ENCODE measurements around the gene AKR1A1.
"Not testable (repeated sequence)": the region's sequence is repeated elsewhere in the genome, so short reads cannot be mapped to it uniquely, and the experiment has no call there.

The AKR1A1 gene

DNA sequence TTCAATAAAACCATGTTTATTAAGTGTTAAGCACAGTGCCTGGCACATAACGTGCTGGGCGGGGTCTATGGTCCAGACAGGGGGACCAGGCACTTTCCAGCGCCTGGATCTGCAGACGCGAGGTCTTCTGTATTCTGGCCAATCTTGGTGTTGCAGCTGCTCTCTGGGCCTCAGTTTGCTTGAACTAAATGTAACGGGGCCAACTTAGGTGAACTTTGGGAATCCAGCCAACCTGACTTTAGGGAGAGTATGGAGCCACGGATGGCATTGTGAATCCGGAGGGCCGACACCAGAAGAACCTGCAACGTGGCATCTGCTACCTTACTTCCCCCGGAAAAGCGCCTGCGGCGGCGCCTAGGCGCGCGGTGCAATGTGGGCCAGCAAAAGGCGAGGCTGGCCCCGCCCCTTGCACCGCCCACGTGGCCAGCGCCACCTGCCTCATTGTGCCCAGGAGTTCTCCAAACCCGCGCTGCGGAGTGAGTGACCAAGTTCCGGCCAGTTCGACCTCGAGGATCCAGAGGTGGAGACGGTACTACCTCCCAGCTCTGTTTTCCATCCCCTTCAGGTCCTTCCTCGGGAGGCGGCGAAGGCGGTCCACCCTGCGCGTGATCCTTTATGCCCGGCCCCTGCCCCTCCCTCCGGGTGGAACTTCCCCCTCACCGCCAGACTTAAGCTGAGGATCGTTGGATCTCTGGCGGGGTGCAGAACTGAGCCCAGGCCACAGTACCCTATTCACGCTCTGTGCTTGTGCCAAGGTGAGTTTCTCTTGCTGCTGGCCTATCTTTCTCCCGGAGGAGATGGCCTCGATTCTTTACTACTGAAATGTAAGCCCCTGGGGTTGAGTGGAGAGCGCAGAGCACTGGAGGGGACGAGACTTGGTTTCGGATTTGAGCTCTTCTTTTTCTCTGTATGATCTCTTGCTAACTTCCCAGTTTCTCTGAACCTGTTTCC, at the start of gene AKR1A1:
Gene AKR1A1, plus strand, starts transcription at position 426 of the 951 bp plus-strand sequence. CDS start 10,969 bp downstream, outside the sequence.
- DNase-seq: peak; percentile 88

DNA sequence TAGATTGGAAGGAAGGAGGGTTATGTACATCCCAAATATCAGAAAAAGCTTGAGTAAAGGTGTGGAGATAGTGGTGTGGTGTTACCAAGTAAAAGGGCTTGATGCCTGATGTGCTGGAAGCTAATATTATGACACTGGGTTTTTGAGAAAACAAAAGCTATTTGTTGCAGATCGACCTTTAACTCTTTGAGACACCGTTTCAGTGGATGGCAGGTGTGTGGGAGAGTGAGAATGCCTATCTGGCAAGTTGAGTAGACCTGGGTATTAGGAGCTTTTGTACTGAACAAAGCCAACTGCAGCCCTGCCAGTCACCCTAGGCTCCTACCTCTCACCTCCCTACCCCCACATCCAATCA, 49.1 kb upstream of the AKR1A1 start:
- DNase-seq: no peak

DNA sequence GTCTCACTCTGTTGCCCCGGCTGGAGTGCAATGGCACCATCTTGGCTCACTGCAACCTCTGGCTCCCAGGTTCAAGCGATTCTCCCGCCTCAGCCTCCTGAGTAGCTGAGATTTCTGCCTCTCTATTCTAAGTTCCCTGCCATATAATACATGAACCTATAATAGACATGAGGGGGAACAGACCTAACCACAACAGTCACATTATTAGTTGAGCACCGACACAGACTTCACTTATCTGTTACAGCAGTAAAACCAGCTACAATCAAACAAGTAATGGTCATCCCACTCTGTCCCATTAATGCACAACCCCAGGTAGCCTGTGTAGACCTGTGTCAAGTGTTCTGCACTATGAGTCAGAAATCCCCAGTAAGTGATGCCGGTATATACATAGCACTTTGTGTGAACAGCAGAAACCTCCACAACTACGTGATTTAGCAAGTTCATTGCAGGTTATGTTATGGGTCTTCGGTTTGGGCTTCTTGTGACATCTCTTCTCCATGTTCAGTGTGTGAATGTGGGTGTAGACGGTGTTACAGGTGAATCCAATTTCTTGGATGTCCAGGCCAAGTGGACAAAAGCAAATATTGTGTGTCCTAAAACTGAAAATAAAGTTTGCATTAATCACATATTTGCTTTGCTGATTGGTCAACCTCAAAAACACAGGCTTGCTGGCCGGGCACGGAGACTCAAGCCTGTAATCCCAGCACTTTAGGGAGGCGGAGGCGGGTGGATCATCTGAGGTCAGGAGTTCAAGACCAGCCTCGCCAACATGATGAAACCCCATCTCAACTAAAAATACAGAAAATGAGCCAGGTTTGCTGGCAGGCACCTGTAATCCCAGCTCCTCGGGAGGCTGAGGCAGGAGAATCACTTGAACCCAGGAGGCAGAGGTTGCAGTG, 46.9 kb upstream of the AKR1A1 start:
- no peak for DNase-seq

DNA sequence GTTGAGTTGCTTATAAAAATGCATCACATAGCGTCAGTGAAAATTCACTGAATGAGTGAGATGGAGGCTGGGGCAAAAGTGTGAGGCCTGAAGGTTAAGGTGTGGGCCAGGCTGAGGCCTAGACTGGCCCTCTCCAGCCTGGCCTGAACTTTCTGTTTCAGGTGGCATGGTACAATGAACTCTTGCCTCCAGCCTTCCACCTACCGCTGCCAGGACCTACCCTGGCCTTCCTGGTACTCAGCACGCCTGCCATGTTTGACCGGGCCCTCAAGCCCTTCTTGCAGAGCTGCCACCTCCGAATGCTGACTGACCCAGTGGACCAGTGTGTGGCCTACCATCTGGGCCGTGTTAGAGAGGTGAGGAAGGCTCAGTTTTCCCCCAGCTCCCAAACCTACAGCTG, 43.4 kb upstream of the AKR1A1 start:
- no peak for DNase-seq

DNA sequence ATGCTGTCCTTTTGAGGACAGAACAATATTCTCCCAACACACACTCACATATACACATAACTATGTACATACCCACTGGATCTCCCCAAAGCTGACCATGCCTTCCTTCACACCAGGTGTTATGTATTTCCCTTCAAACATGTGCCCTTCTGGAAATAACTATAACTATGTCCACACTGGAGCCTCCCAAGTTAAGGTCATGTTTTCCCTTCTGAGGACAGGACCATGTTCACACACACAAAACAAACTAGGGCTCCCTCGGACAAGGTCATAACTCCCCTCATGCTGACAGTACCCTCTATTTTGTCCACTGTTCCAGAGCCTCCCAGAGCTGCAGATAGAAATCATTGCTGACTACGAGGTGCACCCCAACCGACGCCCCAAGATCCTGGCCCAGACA, 42.7 kb upstream of the AKR1A1 start:
- DNase-seq: no peak

DNA sequence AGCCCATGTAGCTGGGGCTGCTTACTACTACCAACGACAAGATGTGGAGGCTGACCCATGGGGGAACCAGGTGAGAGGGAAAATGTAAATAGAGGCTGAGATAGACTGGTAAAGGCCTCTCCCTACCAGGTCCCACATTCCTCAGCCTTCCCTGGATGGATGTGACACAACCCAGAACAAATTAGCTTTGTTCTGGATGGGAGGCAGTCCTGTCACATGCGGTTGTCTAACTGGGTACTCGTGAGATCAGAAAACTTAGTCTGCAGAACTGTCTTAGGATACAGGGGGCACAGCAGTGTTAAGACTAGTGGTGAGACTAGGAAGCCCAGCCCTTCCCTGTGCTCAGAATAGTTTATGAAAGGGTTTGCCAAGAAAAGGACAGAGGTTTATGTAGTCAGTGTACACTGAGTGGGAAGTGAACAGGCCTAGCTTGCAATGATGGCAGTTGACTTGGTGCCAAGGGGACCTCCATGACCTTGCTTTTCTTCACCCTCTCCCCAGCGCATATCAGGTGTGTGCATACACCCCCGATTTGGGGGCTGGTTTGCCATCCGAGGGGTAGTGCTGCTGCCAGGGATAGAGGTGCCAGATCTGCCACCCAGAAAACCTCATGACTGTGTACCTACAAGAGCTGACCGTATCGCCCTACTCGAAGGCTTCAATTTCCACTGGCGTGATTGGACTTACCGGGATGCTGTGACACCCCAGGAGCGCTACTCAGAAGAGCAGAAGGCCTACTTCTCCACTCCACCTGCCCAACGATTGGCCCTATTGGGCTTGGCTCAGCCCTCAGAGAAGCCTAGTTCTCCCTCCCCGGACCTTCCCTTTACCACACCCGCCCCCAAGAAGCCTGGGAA, 42.1 kb upstream of the AKR1A1 start:
- DNase-seq: no peak

DNA sequence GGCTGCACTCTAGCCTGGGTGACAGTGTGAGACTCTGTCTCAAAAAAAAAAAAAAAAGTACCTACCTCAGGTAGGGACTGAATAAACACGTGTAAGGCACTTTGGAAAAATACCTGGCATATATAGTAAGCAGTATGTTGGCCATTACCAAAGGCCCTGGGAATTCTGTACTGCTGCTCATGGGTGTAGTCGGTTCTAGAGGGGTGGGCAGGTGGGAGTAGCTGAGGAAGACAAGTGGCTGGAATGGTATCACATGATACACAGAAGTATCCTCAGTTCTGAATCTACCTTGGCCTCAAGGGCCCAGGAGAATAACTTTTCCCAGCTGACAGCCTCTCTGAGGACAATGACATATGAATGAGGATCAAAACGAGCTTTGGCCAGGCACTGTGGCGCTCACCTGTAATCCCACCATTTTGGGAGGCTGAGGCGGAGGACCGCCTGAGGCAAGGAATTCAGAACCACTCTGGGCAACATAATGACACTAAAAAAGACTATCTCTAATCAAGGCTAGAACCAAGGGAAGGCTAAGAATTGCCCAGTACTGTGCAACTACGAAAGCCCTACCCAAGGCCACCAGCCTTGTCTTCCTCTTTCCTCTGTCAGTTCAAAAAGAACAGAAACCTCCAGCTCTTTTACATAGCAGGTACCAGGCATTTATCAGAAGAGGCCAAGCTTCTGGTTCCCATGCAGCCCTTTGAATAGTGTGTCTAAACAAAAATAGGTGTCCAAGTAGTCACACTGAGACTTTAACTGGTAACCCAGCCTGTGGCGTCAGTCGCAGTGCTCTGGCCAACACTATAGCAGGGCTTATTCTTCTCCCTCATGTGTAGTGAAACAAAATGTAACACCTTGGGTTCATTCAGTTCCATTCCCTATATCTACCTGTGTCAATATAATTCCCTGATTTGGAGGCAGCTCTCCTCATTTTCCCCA, 40.3 kb upstream of the AKR1A1 start:
- DNase-seq: no peak

DNA sequence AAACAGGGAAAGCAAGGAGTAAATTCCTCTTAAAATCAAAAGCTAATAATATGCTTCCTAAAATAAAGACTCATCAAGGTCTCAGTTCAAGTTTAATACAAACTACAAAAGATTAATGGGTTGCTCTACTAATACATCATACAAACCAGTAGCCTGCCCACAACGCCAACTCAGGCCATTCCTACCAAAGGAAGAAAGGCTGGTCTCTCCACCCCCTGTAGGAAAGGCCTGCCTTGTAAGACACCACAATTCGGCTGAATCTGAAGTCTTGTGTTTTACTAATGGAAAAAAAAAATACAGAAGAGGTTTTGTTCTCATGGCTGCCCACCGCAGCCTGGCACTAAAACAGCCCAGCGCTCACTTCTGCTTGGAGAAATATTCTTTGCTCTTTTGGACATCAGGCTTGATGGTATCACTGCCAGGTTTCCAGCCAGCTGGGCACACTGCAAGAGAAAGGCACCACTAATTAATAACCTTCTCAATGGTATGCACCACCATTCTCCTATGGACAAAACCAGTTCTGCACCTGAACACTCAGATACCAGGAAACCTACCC, 39.6 kb upstream of the AKR1A1 start:
- no peak for DNase-seq

DNA sequence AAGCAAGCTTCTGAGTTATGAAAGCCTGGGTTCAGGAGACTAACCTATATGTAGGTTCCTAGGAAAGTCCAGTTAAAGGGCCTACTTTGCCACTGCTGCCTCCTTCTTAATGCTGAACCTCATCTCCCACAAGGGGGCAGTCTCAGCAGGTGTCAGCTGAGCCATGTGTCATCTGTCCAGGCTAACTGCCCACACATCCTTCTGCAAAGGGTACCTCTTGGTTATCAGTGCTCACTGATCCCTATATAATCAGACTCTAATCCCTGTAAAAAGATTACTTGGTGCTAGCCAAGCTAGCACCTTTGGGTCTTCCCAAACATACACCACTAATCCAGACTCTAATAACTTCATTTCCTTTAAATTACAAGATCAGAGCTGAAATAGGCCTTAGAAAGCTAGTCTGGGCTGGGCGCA, 38.0 kb upstream of the AKR1A1 start:
- peak; percentile 47 for DNase-seq

DNA sequence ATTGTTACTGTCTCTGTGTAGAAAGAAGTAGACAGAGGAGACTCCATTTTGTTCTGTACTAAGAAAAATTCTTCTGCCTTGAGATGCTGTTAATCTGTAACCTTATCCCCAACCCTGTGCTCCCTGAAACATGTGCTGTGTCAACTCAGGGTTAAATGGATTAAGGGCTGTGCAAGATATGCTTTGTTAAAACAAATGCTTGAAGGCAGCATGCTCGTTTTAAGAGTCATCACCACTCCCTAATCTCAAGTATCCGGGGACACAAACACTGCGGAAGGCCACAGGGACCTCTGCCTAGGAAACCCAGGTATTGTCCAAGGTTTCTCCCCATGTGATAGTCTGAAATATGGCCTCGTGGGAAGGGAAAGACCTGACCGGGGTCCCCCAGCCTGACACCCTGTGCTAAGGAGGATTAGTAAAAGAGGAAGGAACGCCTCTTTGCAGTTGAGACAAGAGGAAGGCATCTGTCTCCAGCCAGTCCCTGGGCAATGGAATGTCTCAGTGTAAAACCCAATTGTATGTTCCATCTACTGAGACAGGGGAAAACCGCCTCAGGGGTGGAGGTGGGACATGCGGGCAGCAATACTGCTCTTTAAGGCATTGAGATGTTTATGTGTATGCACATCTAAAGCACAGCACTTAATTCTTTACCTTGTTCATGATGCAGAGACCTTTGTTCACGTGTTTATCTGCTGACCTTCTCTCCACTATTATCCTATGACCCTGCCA, 36.9 kb upstream of the AKR1A1 start:
- DNase-seq: not testable (repeated sequence)

DNA sequence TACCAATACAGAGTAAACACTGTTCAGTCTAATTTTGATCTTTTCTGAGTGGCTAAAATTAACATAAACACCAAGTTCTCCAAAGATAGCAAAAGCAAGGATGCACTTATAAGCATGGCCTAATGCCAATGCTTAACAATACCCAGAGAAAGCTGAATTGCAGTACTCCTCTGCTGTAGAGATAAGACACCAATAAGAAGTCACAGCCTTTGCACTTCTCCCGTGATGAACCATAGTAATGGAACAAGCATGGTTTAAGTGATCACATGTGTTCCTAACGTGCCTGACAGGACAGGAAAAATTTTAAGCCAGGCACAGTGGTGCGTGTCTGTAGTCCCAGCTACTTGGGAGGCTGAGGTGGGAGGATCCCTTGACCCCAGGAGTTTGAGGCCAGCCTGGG, 34.6 kb upstream of the AKR1A1 start:
- DNase-seq: no peak

DNA sequence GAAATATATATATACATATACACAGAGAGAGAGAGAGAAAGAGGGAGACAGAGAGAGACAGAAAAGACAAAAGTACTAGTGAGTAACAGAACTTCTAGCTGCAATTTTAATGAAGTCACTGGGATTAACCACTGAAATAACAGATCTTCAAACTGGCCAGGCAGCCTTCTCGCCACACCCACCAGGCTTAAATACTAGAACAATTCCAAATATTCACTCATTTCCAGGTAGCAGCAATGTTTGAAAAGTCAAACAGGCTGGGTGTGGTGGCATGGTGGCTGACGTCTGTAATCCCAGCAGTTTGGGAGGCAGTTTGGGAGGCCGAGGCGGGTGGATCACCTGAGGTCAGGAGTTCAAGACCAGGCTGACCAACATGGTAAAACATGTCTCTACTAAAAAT, 34.2 kb upstream of the AKR1A1 start:
- DNase-seq: no peak

DNA sequence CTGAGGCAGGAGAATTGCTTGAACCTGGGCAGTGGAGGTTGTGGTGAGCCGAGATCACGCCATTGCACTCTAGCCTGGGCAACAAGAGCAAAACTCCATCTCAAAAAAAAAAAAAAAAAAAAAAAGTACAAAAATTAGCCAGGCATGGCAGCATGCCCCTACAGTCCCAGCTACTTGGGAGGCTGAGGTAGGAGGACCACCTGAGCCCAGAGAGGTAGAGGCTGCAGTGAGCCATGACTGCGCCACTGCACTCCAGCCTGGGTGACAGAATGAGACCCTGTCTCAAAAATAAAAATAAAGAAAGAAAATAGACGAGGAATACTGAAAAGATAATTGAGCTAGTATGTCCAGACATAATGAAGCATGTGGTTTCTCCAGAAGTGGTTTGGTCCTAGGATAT, 32.3 kb upstream of the AKR1A1 start:
- DNase-seq: not testable (repeated sequence)

DNA sequence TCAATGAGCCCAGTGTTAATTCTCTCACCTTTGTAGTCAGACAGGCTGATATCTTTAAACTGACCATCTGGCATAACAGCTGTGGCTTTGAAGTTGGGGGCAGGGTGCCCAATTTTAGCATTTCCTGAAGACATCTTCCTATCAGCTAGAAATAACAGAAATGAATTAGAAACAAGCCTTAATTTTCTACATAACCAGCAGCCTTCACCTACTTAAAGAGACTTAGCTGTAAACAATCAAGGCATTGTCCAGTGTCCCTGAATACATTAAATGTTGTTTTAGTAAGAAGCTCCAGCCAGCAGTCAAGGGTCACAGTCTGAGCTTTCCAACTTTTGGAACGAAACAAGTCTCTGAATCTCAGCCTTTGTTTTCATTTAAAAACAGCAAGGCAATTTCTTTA, 31.7 kb upstream of the AKR1A1 start:
- no peak for DNase-seq

DNA sequence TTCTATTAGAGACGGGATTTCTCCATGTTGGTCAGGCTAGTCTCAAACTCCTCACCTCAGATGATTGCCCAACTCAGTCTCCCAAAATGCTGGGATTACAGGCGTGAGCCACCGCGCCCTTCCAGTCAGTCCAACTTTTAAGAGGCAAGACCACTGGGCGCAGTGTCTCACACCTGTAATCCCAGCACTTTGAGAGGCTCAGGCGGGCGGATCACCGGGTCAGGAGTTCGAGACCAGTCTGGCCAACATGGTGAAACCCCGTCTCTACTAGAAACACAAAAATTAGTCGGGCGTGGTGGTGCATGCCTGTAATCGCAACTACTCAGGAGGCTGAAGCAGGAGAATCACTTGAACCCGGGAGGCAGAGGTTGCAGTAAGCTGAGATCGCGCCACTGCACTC, 30.9 kb upstream of the AKR1A1 start:
- not testable (repeated sequence) for DNase-seq

DNA sequence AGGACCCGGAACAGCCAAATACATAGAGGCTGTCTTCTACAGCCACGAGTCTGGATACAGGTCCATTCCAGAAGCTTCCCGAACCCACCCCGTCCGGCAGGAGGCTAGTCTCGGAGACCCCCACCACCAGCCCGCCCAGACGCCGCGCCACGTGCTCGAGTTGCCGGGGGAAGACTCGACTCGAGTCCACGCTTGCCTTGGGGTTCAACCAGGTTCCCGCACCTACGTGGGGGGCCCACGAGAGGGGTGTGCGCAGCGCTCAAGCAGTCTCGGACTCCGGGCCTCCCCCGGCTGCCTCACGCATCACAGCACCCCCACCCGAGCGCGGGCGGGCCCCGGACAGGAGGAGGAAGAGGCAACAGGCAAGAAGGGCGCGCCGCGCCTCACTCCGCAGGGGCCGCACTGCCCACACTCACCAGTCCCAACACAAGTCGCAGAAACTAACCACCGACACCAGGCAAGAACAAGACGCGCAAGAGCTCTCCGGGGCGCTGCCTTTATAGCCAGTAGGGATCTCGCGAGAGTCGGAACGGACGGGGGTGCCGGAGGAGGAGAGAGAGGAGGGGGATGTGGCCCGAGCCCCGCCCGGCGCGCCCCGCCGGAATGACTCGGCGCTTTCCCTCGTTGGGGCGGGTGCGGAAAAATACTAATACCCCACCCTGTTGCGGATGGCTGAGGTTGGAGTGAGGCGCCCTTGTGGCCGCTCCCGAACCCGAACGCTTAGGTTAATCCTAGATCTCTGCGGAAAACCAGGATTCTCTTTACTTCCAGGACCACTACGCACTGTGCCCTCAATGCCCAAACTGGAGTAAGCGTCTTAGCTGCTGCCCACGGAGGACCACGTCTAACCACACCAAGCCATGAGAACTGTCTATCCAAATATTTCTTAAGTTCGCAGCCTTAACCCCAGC, 29.0 kb upstream of the AKR1A1 start, which contains the start of gene PRDX1:
Gene PRDX1, minus strand, starts transcription at position 472 of the 911 bp plus-strand sequence. CDS start 2,841 bp downstream, outside the sequence.
- peak; percentile 98 for DNase-seq

DNA sequence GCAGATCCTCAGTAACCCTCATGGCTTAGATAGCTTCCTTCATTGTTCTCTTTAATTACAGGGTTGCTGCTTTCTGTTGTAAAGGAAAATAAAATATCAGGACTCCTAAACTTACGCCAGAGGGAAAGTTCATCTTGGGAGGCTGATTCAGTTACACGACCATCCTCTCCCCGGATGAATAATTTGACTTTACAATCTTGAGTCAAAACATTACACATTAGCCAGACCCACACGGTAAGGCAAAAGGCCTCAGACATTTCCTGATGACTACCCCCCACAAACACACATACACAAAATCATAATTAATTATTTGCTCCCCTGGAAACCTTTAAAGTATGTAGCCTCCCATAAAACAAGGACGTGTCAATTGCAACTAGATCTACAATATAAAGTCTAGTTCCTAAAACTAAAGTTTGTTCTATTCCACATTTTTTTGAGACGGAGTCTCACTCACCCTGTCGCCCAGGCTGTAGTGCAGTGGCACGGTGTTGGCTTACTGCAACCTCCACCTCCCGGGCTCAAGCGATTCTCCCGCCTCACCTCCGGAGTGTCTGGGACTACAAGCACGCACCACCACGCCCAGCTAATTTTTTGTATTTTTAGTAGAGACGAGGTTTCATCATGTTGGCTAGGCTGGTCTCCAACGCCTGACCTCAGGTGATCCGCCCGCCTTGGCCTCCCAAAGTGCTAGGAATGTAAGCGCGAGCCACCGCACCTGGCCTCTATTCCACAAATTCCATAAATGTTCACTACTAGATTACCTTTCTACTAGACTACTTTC, 28.1 kb upstream of the AKR1A1 start:
- DNase-seq: peak; percentile 33

DNA sequence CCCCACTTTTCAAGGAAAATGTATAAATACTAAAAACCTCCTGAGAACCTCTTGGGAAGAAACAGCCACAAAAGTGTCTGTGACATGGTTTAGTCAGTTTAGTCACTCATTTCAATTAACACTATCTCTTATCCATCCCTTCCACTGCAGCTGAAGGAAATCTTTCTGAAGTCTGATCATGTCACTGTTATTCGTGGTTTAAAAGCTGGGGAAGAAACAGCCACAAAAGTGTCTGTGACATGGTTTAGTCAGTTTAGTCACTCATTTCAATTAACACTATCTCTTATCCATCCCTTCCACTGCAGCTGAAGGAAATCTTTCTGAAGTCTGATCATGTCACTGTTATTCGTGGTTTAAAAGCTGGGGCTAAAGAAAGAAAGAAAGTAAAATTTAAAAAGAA, 27.1 kb upstream of the AKR1A1 start:
- DNase-seq: not testable (repeated sequence)
